Activated CD8-positive, alpha-beta T cell treated with anti-CD3 and anti-CD28 coated beads for 36 hours (primary cell): Measurements from ENCODE around the gene ZCCHC24. TPM values are rescaled to one million over a fixed set of nuclear protein-coding genes. Genes with fewer than 3 reads are reported as not detected.

Experiments
- ATAC-seq: fragments of 200-7000 bp; cut with Tn5 transposase; one replicate; pipeline ENCODE4 v1.10.0; 2021; ENCODE audit warnings: mild to moderate bottlenecking, moderate library complexity
- CTCF ChIA-PET: fragments of 350-600 bp; sonication (Branson Sonifier 250); formaldehyde crosslinking; loops from one replicate; lab custom pipeline; 2021; ENCODE audit warnings: antibody characterized with exemption; lab: Charles Lee
- POLR2A ChIA-PET: fragments of 350-600 bp; sonication (Branson Sonifier 250); formaldehyde crosslinking; loops from one replicate; lab custom pipeline; 2021; ENCODE audit warnings: antibody characterized with exemption; lab: Charles Lee
- DNase-seq: peaks from one replicate; pipeline ENCODE4 v3.0.0-alpha.2; 2020
- H3K27ac Mint-ChIP-seq: one replicate; pipeline ENCODE4 v1.8.0; 2021; ENCODE audit warnings: mild to moderate bottlenecking, mixed read lengths
- H3K27me3 Mint-ChIP-seq: one replicate; pipeline ENCODE4 v1.8.0; 2021; ENCODE audit warnings: mixed read lengths
- H3K36me3 Mint-ChIP-seq: one replicate; pipeline ENCODE4 v1.8.0; 2021; ENCODE audit warnings: low read depth, mixed read lengths
- H3K4me1 Mint-ChIP-seq: one replicate; pipeline ENCODE4 v1.8.0; 2021; ENCODE audit warnings: low read depth, mixed read lengths
- H3K4me3 Mint-ChIP-seq: one replicate; pipeline ENCODE4 v1.8.0; 2021; ENCODE audit warnings: mild to moderate bottlenecking, moderate library complexity, mixed read lengths
- H3K9me3 Mint-ChIP-seq: one replicate; pipeline ENCODE4 v1.8.0; 2021; ENCODE audit warnings: mixed read lengths
- intact Hi-C: fragments of 100-400 bp; cut with micrococcal nuclease; formaldehyde crosslinking; loops from one replicate; pipeline ENCODE4 v1.10.0; 2022
- total RNA-seq, 2 experiments: library from RNA; stranded (reverse); gene quantifications; one replicate each; pipeline ENCODE4 v1.2.3, GENCODE V29; 2021
- TF ChIP-seq, protein P1 (sequence below): fragments of 200-600 bp; IDR thresholded peaks from one replicate; pipeline ENCODE4 v1.8.0; 2022; ENCODE audit warnings: antibody characterized with exemption, mild to moderate bottlenecking

ZCCHC24 gene
- total RNA-seq, 2 experiments from 2014 or later = 1.0 to 1.7 TPM

- POLR2A ChIA-PET = no interaction called here
- Mint-ChIP-seq H3K27ac (no peak overlapping the region), H3K4me1 (peaks cover 3% of the 10 kb centered on the region), H3K27me3 (no peaks in the 10 kb centered on the region), H3K4me3 (no peak overlapping the region), H3K9me3 (no peaks in the 10 kb centered on the region), H3K36me3 (no peaks in the 10 kb centered on the region)
- no peak for ATAC-seq
- CTCF ChIA-PET = interaction anchor here (1.4 to 3.4 kb wide), 3 partner anchors 20 to 93 kb away, joined by 5 to 21 read pairs (median 10); no protein-coding TSS in a partner anchor
- TF ChIP-seq, protein P1, sequence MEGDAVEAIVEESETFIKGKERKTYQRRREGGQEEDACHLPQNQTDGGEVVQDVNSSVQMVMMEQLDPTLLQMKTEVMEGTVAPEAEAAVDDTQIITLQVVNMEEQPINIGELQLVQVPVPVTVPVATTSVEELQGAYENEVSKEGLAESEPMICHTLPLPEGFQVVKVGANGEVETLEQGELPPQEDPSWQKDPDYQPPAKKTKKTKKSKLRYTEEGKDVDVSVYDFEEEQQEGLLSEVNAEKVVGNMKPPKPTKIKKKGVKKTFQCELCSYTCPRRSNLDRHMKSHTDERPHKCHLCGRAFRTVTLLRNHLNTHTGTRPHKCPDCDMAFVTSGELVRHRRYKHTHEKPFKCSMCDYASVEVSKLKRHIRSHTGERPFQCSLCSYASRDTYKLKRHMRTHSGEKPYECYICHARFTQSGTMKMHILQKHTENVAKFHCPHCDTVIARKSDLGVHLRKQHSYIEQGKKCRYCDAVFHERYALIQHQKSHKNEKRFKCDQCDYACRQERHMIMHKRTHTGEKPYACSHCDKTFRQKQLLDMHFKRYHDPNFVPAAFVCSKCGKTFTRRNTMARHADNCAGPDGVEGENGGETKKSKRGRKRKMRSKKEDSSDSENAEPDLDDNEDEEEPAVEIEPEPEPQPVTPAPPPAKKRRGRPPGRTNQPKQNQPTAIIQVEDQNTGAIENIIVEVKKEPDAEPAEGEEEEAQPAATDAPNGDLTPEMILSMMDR = no peak
- no peak for DNase-seq
- intact Hi-C loops = no loop called here
Observed at GRCh38 chr10:79394664-79395063, 50.8 kb downstream of the ZCCHC24 start.

DNA sequence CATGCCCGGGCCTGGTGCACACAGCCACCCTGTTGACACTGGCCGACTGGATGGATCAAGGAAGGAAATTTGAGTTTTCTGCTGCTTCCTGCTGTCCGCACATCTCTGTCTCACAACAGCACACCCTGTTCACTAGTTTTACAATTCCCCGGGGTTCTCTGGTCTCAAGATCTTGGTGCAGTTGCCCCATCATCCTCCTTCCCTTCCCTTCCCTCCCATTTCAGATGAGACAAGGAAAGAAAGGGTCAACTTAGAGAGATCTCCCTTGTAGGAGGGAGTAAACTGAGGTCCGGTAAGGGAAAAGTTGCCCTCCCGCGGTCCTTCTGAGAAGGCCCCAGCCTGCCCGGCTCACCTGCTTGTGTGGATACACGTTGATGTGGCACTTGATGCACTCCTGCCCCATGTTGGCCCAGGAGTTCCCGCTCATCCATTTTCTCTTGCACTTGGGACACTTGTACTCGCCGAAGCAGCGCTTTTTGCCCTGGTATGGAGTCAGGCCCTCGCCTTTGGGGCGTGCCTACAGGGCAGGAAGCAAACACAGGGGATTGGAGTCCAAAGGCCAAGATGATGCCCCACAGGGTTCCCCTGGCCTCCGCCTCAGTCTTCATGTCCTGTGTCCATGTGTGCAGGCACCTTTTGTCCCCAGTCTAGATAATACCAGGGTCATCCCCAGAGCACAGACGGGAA lies 51.4 kb downstream of the ZCCHC24 start:
- intact Hi-C loops = no loop called here
- CTCF ChIA-PET = interaction anchor here (2.9 to 3.4 kb wide), 2 partner anchors 20 to 74 kb away, joined by 10 to 21 read pairs; no protein-coding TSS in a partner anchor
- H3K4me1 Mint-ChIP-seq = peaks cover 3% of the 10 kb centered on the region
- no peak overlapping the region for H3K27ac Mint-ChIP-seq
- TF ChIP-seq, protein P1 = no peak
- no peak overlapping the region for H3K4me3 Mint-ChIP-seq
- ATAC-seq (no peak), DNase-seq (no peak)
- H3K9me3 Mint-ChIP-seq = no peaks in the 10 kb centered on the region
- H3K36me3 Mint-ChIP-seq = no peaks in the 10 kb centered on the region
- POLR2A ChIA-PET = no interaction called here
- H3K27me3 Mint-ChIP-seq = no peaks in the 10 kb centered on the region

DNA sequence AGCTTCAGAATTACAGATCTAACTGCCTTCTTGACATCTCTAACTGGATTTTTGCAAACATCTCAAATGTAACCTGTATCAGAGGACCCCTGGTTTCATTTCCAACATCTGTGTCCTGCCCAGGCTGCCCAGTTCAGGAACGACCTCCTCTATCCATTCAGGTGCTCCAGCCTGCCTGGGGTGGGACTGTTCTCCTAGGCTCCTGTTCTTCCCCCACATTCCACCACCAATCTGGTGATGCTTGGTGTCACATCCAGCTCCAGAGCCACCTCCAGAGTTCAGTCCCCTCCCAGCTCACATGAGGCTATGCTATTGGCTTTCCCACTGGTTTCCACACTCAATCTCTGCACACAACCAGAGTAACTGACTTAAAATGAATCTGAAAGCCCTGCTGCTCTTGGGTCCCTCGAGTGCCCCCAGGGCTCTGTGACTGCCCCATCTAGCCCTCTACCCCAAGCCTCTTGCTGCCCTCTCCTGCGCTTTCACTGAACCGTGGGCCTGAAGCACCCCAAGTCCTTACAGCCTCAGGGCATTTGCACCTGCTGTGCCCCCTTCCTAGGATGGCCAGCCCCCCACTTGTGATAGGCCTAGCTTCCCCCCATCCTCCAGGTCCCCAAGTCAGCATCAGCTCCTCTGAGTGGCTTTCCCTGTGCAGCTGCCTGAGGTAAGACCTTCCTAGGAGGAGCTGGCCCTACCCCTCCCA lies 52.1 kb downstream of the ZCCHC24 start:
- Mint-ChIP-seq H3K27me3 (no peaks in the 10 kb centered on the region), H3K4me3 (no peak overlapping the region), H3K9me3 (no peaks in the 10 kb centered on the region), H3K4me1 (peaks cover 6% of the 10 kb centered on the region), H3K27ac (no peak overlapping the region), H3K36me3 (no peaks in the 10 kb centered on the region)
- TF ChIP-seq, protein P1 = no peak
- ATAC-seq = no peak
- intact Hi-C loops = no loop called here
- ChIA-PET POLR2A (no interaction called here), CTCF (no interaction called here)
- no peak for DNase-seq

DNA sequence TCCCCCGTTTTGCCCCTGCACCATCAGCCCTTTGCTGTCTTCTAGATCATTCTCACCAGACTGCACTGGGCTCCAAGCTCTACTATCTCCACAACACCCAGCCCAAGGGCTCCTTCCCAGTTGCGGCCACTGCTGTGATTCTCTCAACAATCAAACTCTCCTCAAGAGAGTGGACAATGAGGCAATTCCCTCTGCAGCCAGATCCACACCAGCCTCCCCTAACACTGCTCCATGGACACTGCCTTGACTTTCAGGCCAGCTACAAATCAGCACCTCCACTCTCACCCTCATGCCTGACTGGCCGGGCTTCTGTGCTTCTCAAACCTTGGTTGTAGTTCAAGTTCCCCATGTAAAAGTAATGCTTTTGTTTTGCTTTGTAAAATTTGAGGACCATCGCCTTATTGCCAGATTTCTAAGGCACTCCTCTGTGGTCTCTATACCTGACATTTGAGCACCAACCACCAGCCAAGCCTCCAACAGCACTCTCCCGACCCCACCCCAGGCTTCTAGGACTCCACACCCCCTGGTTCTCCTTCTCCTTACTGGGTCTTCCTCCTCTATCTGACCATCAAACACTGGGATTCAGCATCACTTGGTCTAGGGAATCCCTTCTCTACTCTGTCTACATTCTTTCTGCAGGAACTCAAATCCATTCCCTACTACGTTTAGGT lies 52.8 kb downstream of the ZCCHC24 start:
- ChIA-PET POLR2A (no interaction called here), CTCF (interaction anchor here (1.9 kb wide), 1 partner anchor 18 kb away, joined by 6 read pairs; no protein-coding TSS in a partner anchor)
- TF ChIP-seq, protein P1 = no peak
- no peak overlapping the region for H3K27ac Mint-ChIP-seq
- no peaks in the 10 kb centered on the region for H3K36me3 Mint-ChIP-seq
- no peaks in the 10 kb centered on the region for H3K27me3 Mint-ChIP-seq
- DNase-seq (no peak), ATAC-seq (no peak)
- peaks cover 7% of the 10 kb centered on the region for H3K4me1 Mint-ChIP-seq
- intact Hi-C loops = no loop called here
- no peaks in the 10 kb centered on the region for H3K9me3 Mint-ChIP-seq
- H3K4me3 Mint-ChIP-seq = no peak overlapping the region
